SU-DHL-6 (cell line): ENCODE data around the gene MPRIP.

Source experiments
- H2AFZ ChIP-seq: fragments of 200-600 bp; sonication (generic); 2 replicates; pipeline ENCODE4 v1.6.1; 2014; ENCODE audit warnings: low read depth, mild to moderate bottlenecking, moderate library complexity, mixed read lengths, antibody characterized with exemption, low read length; ENCODE audit not compliant: severe bottlenecking
- H3F3A ChIP-seq: fragments of 200-600 bp; shearing (Covaris generic); 2 replicates; pipeline ENCODE4 v1.6.0; 2016; ENCODE audit warnings: antibody characterized with exemption, mild to moderate bottlenecking; ENCODE audit not compliant: insufficient read depth
- H3K27ac ChIP-seq: fragments of 200-600 bp; sonication (generic); 2 replicates; pipeline ENCODE4 v1.5.1; 2016; ENCODE audit warnings: low read depth, mild to moderate bottlenecking, low read length, moderate library complexity, mixed read lengths
- H3K27me3 ChIP-seq: fragments of 200-600 bp; sonication (generic), shearing (Covaris generic); 2 replicates; pipeline ENCODE4 v1.6.0; 2014; ENCODE audit warnings: mild to moderate bottlenecking, low read length
- H3K36me3 ChIP-seq: fragments of 200-600 bp; sonication (generic); 2 replicates; pipeline ENCODE4 v1.6.1; 2014; ENCODE audit warnings: mild to moderate bottlenecking, low read length, mixed read lengths
- H3K4me2 ChIP-seq: fragments of 300-600, 200-600 bp; shearing (Covaris generic), sonication (generic); 2 replicates; pipeline ENCODE4 v1.6.0; 2014; ENCODE audit warnings: low read length, low read depth, mild to moderate bottlenecking; ENCODE audit not compliant: poor library complexity, severe bottlenecking
- H3K4me3 ChIP-seq: fragments of 200-600 bp; sonication (generic); 2 replicates; pipeline ENCODE4 v1.5.1; 2014; ENCODE audit warnings: antibody characterized with exemption, low read length, mild to moderate bottlenecking, mixed read lengths; ENCODE audit not compliant: insufficient read depth, poor library complexity, severe bottlenecking
- H3K79me2 ChIP-seq: fragments of 200-600 bp; sonication (generic); 2 replicates; pipeline ENCODE4 v1.6.1; 2014; ENCODE audit warnings: mild to moderate bottlenecking, low read length, moderate library complexity; ENCODE audit not compliant: insufficient read depth
- H3K9ac ChIP-seq: fragments of 200-600 bp; sonication (generic); 2 replicates; pipeline ENCODE4 v1.7.0; 2014; ENCODE audit warnings: mild to moderate bottlenecking, low read length
- H3K9me2 ChIP-seq: fragments of 200-600 bp; sonication (generic); replicated peaks from 2 replicates; pipeline ENCODE4 v1.6.1; 2014; ENCODE audit warnings: low read length; ENCODE audit not compliant: insufficient read depth
- H3K9me3 ChIP-seq: fragments of 200-600 bp; sonication (generic); 2 replicates; pipeline ENCODE4 v1.6.1; 2014; ENCODE audit warnings: low read length, mixed read lengths; ENCODE audit not compliant: insufficient read depth
- H4K20me1 ChIP-seq: fragments of 200-600 bp; sonication (generic); 2 replicates; pipeline ENCODE4 v1.6.1; 2014; ENCODE audit warnings: low read depth, mild to moderate bottlenecking, antibody characterized with exemption, low read length, moderate library complexity, mixed read lengths
- CTCF ChIP-seq: fragments of 200-600 bp; sonication (generic); IDR thresholded peaks from one replicate; pipeline ENCODE4 v1.5.1; 2017; ENCODE audit warnings: antibody characterized with exemption, mild to moderate bottlenecking, low read length, moderate library complexity; ENCODE audit not compliant: insufficient read depth, poor library complexity, severe bottlenecking
- EZH2phosphoT487 ChIP-seq: fragments of 200-600 bp; sonication (generic), shearing (Covaris generic); conservative IDR thresholded peaks from 2 replicates; pipeline ENCODE4 v1.6.1; 2018; ENCODE audit warnings: mild to moderate bottlenecking, antibody characterized with exemption, low read length, moderate library complexity, mixed read lengths

Gene MPRIP

GRCh38 chr17:16997514-16998429, 44.5 kb upstream of the MPRIP start:
- Histone ChIP-seq H3K4me3 (no peak overlapping the region), H3K9me2 (no peaks in the 10 kb centered on the region), H4K20me1 (no peaks in the 10 kb centered on the region), H3K79me2 (no peaks in the 10 kb centered on the region), H3K4me2 (no peak overlapping the region), H3F3A (no peaks in the 10 kb centered on the region), H3K27me3 (no peaks in the 10 kb centered on the region), H3K27ac (no peak overlapping the region), H3K36me3 (no peaks in the 10 kb centered on the region), H3K9me3 (no peaks in the 10 kb centered on the region), H3K9ac (no peak overlapping the region), H2AFZ (no peak overlapping the region)
- TF ChIP-seq CTCF (peak; percentile 52), EZH2phosphoT487 (no peak)

- no peak overlapping the region for H3K27ac ChIP-seq
- no peaks in the 10 kb centered on the region for H3F3A ChIP-seq
- H3K36me3 ChIP-seq: no peaks in the 10 kb centered on the region
- no peaks in the 10 kb centered on the region for H3K9me3 ChIP-seq
- no peaks in the 10 kb centered on the region for H3K27me3 ChIP-seq
- no peak overlapping the region for H3K4me2 ChIP-seq
- no peak overlapping the region for H3K4me3 ChIP-seq
- no peaks in the 10 kb centered on the region for H4K20me1 ChIP-seq
- TF ChIP-seq EZH2phosphoT487 (no peak), CTCF (no peak)
- no peaks in the 10 kb centered on the region for H3K79me2 ChIP-seq
- H3K9me2 ChIP-seq: no peaks in the 10 kb centered on the region
- H2AFZ ChIP-seq: no peak overlapping the region
- H3K9ac ChIP-seq: no peak overlapping the region
Measured at GRCh38 chr17:16999931-17000625, 42.2 kb upstream of the MPRIP start.

GRCh38 chr17:17001076-17001777, 41.0 kb upstream of the MPRIP start:
- Histone ChIP-seq H3K79me2 (no peaks in the 10 kb centered on the region), H3K36me3 (no peaks in the 10 kb centered on the region), H3K4me3 (no peak overlapping the region), H3K27me3 (no peaks in the 10 kb centered on the region), H4K20me1 (no peaks in the 10 kb centered on the region), H3K9me3 (no peaks in the 10 kb centered on the region), H2AFZ (no peak overlapping the region), H3K9ac (no peak overlapping the region), H3K27ac (no peak overlapping the region), H3F3A (no peaks in the 10 kb centered on the region), H3K4me2 (no peak overlapping the region), H3K9me2 (no peaks in the 10 kb centered on the region)
- TF ChIP-seq CTCF (no peak), EZH2phosphoT487 (no peak)
